Small intestine (tissue), 7 donors: Measurements from ENCODE around the gene GLYR1. TPM values are rescaled to one million over a fixed set of nuclear protein-coding genes. Genes with fewer than 3 reads are reported as not detected.

Experiments
- DNase-seq, 2 donors: peaks; one replicate each; pipeline versions ENCODE4 v3.0.0 to v3.0.0-alpha.2; 2013
- FAIRE-seq: peaks from 2 replicates; lab custom pipeline; 2012; peaks lifted over from hg19 to GRCh38; lab: Jason Lieb, UNC
- H3K27ac ChIP-seq, 3 donors: one replicate each; pipeline ENCODE4 v1.5.1; 2013; ENCODE audit warnings: low read length in 2 of 3, mild to moderate bottlenecking in 2 of 3, control low read depth in 1 of 3, inconsistent platforms in 1 of 3, low read depth in 1 of 3, moderate library complexity in 1 of 3
- H3K27me3 ChIP-seq, 3 donors: one replicate each; pipeline ENCODE4 v1.6.1; 2013; ENCODE audit warnings: low read length in 3 of 3, inconsistent platforms in 1 of 3; ENCODE audit not compliant: control insufficient read depth in 3 of 3, insufficient read depth in 3 of 3
- H3K36me3 ChIP-seq, 3 donors: one replicate each; pipeline ENCODE4 v1.6.1; 2013; ENCODE audit warnings: low read length in 3 of 3, inconsistent platforms in 1 of 3, low read depth in 1 of 3, mild to moderate bottlenecking in 1 of 3, moderate library complexity in 1 of 3; ENCODE audit not compliant: control insufficient read depth in 3 of 3, insufficient read depth in 2 of 3
- H3K4me1 ChIP-seq, 3 donors: one replicate each; pipeline ENCODE4 v1.6.1; 2013; ENCODE audit warnings: low read length in 2 of 3, inconsistent platforms in 1 of 3, low read depth in 1 of 3, mild to moderate bottlenecking in 1 of 3, moderate library complexity in 1 of 3; ENCODE audit not compliant: control insufficient read depth in 3 of 3, insufficient read depth in 2 of 3
- H3K4me3 ChIP-seq, 3 donors: one replicate each; pipeline ENCODE4 v1.5.1; 2013; ENCODE audit warnings: low read length in 3 of 3, control low read depth in 1 of 3, inconsistent platforms in 1 of 3, low read depth in 1 of 3, mild to moderate bottlenecking in 1 of 3, moderate library complexity in 1 of 3
- H3K9me3 ChIP-seq, 2 donors: one replicate each; pipeline ENCODE4 v1.6.1; 2013; ENCODE audit warnings: low read depth in 1 of 2, low read length in 1 of 2; ENCODE audit not compliant: control insufficient read depth in 2 of 2, insufficient read depth in 1 of 2
- WGBS, 3 donors: extraction: QIAGEN DNeasy Blood & Tissue Kit; methylation state at CpG; one replicate each; pipeline ENCODE4 v1.1.7; 2013; 5-methylcytosine and 5-hydroxymethylcytosine counted together
- polyA plus RNA-seq, 4 donors: library from polyadenylated mRNA; stranded (reverse) in 3 of 4; unstranded in 1 of 4; fragments of 200-250 nt in 3 of 4; fragments of 120-200 nt in 1 of 4; gene quantifications; one replicate each; pipeline versions ENCODE4 v1.2.1 to v1.2.3, GENCODE V29; 2013
- donor health status: healthy with polysubstance abuse.
- donor health status: control.
- donor health status: control.
- donor health status: Bipolar disorder and iron deficiency.
- donor health status: healthy.

Gene GLYR1
- polyA plus RNA-seq, 4 donors: 43.0 to 102 (median 63.5) TPM

GRCh38 chr16:4803401-4803844, 43.7 kb downstream of the GLYR1 start:
- WGBS, 3 donors: 57 to 61% (median 60%) methylated on average over 8 of the region's 8 CpGs
- DNase-seq: no peak
- Histone ChIP-seq H3K9me3 (no peaks in the 10 kb centered on the region), H3K27me3 (no peaks in the 10 kb centered on the region), H3K36me3 (peaks cover 12 to 70% (median 13%) of the 10 kb centered on the region in 3 donors), H3K4me1 (peaks cover 0 to 20% (median 2%) of the 10 kb centered on the region in 3 donors), H3K4me3 (peak overlapping the region in 1 of 3 donors; percentile 64), H3K27ac (no peak overlapping the region)
- no peak for FAIRE-seq

- FAIRE-seq (peak; percentile 30), DNase-seq (peak; percentile 96)
- 0 to 1% (median 0%) methylated on average over 34 to 59 of the region's 59 CpGs for WGBS, 3 donors
- Histone ChIP-seq H3K4me1 (peaks cover 0 to 20% (median 2%) of the 10 kb centered on the region in 3 donors), H3K9me3 (no peaks in the 10 kb centered on the region), H3K36me3 (peaks cover 9 to 70% (median 13%) of the 10 kb centered on the region in 3 donors), H3K27me3 (no peaks in the 10 kb centered on the region), H3K4me3 (peak overlapping the region; percentile 64 to 78 (median 71)), H3K27ac (peak overlapping the region; percentile 89 to 94 (median 90))
Observed at GRCh38 chr16:4802659-4803287, 44.3 kb downstream of the GLYR1 start.

GRCh38 chr16:4801962-4802658, 45.0 kb downstream of the GLYR1 start, which contains the start of gene ROGDI:
TSS of gene ROGDI (minus strand) at chr16:4802633. CDS start at chr16:4802571, 62 bp downstream.
- no peaks in the 10 kb centered on the region for H3K27me3 ChIP-seq
- peaks cover 4 to 74% (median 13%) of the 10 kb centered on the region in 3 donors for H3K36me3 ChIP-seq
- peak within 1 kb of the TSS; percentile 89 to 94 (median 90) for H3K27ac ChIP-seq
- peaks cover 0 to 24% (median 2%) of the 10 kb centered on the region in 3 donors for H3K4me1 ChIP-seq
- FAIRE-seq: no peak
- DNase-seq: peak; percentile 94 to 95
- H3K4me3 ChIP-seq: peak within 1 kb of the TSS; percentile 64 to 78 (median 71)
- 0 to 1% (median 0%) methylated on average over 43 to 70 of the region's 70 CpGs for WGBS, 3 donors
- H3K9me3 ChIP-seq: no peaks in the 10 kb centered on the region

GRCh38 chr16:4801051-4801961, 45.8 kb downstream of the GLYR1 start:
- peak overlapping the region; percentile 89 to 94 (median 90) for H3K27ac ChIP-seq
- H3K4me1 ChIP-seq: peaks cover 0 to 30% (median 2%) of the 10 kb centered on the region in 3 donors
- peak in 1 of 2 donors; percentile 17 for DNase-seq
- H3K4me3 ChIP-seq: peak overlapping the region; percentile 64 to 78 (median 71)
- no peaks in the 10 kb centered on the region for H3K9me3 ChIP-seq
- WGBS, 3 donors: 18 to 50% (median 35%) methylated on average over 25 to 29 of the region's 29 CpGs
- H3K36me3 ChIP-seq: peaks cover 4 to 75% (median 13%) of the 10 kb centered on the region in 3 donors
- no peak for FAIRE-seq
- H3K27me3 ChIP-seq: no peaks in the 10 kb centered on the region

GRCh38 chr16:4800290-4801041, 46.6 kb downstream of the GLYR1 start:
- FAIRE-seq: no peak

GRCh38 chr16:4799171-4799855, 47.8 kb downstream of the GLYR1 start:
- H3K27me3 ChIP-seq: no peaks in the 10 kb centered on the region
- peaks cover 0 to 38% (median 2%) of the 10 kb centered on the region in 3 donors for H3K4me1 ChIP-seq
- H3K4me3 ChIP-seq: no peak overlapping the region
- H3K36me3 ChIP-seq: peaks cover under 1 to 61% (median under 1%) of the 10 kb centered on the region in 3 donors
- no peaks in the 10 kb centered on the region for H3K9me3 ChIP-seq
- no peak for DNase-seq
- FAIRE-seq: no peak
- WGBS, 3 donors: 85 to 92% (median 90%) methylated on average over 19 of the region's 19 CpGs
- no peak overlapping the region for H3K27ac ChIP-seq

More at GRCh38 chr16:4800290-4801041, 46.6 kb downstream of the GLYR1 start:
- 37 to 55% (median 48%) methylated on average over 17 of the region's 17 CpGs for WGBS, 3 donors
- H3K36me3 ChIP-seq: peaks cover 1 to 73% (median 9%) of the 10 kb centered on the region in 3 donors
- peak overlapping the region; percentile 21 to 94 (median 90) for H3K27ac ChIP-seq
- H3K27me3 ChIP-seq: no peaks in the 10 kb centered on the region
- H3K4me3 ChIP-seq: no peak overlapping the region
- peak; percentile 71 to 78 for DNase-seq
- no peaks in the 10 kb centered on the region for H3K9me3 ChIP-seq
- H3K4me1 ChIP-seq: peaks cover 0 to 36% (median 2%) of the 10 kb centered on the region in 3 donors

GRCh38 chr16:4798456-4798855, 48.6 kb downstream of the GLYR1 start:
- peaks cover 0 to 38% (median 2%) of the 10 kb centered on the region in 3 donors for H3K4me1 ChIP-seq
- DNase-seq (no peak), FAIRE-seq (no peak)
- H3K27me3 ChIP-seq: no peaks in the 10 kb centered on the region
- H3K36me3 ChIP-seq: peaks cover 0 to 53% (median 0%) of the 10 kb centered on the region in 3 donors
- no peak overlapping the region for H3K4me3 ChIP-seq
- WGBS, 3 donors: 85 to 93% (median 86%) methylated on average over 9 to 16 of the region's 16 CpGs
- no peaks in the 10 kb centered on the region for H3K9me3 ChIP-seq
- H3K27ac ChIP-seq: no peak overlapping the region
